ENCODE results near the gene LAMA5.

Gene LAMA5

DNA sequence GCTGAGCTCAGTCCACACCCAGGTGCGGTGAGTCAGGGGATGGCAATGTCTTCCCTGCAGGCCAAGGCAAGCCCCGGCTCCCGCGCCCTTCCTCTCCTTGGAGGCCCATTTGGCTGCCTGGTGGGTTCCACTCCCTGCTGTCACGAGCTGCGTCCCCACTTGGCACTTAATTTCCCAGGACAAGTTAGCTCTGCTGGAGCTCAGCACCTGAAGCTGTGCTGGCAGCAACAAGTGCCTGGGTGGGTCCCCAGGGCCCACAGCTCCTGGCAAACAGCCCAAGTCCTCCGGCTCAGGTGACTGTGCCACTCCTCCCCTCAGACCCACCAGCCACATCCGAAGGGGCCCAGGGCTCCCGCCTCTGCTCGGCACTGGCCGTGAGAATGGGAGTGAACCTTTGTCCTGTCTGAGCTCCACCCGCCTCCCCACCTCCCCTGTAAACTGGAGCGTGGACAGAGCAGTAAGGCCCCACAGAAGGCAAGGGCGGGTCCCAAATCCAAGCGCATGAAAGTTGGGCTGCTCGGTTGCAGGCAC, 16.9 kb downstream of the LAMA5 start:
- DNase-seq (ENCODE audit: low read depth in 1 of 2, low spot score in 1 of 2) = no peak

DNA sequence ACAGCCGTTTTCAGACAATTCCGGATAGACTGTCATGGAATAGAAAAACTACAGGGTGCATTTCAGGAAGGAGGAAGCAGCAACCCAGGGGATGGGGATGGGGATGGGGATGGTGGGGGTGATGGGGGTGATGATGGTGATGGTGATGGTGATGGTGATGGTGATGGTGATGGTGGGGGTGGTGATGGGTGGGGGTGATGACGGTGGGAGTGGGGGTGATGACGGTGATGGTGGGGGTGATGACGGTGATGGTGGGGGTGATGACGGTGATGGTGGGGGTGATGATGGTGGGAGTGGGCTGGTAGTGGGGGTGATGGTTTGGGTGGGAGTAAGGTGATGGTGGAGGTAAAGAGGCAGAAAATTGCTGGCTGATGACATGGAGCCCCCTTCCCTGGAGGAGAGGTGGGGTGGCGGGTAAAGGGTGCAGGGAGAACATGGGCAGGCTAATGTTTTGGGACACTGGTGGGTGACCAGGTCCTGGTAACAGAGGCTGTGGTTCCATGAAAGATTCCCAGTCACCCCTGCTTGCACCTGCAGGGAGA, 17.5 kb downstream of the LAMA5 start:
- no peak for DNase-seq (ENCODE audit: low read depth in 1 of 2, low spot score in 1 of 2)

DNA sequence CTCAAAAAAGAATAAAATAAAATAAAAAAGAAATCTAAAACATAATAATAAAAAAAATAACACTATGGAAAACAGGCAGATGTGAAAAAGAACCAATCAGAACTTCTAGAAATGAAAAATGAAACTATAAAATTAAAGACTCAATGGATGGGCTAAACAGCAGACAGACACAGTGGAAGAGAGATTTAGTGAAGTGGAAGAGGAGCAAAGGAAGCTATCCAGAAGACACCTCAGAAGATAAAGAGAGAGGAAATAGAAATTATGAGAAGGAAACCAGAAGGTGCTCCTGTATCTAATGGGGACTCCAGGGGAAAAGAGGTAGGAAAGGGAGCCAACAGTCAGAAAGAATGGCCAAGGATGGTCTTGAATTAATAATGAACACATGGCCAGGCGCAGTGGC, 18.5 kb downstream of the LAMA5 start:
- no peak for DNase-seq (ENCODE audit: low read depth in 1 of 2, low spot score in 1 of 2)

- no peak for DNase-seq (ENCODE audit: low read depth in 1 of 2, low spot score in 1 of 2)
Measured at GRCh38 chr20:62347445-62347844, 19.7 kb downstream of the LAMA5 start.

- DNase-seq (ENCODE audit: low read depth in 1 of 2, low spot score in 1 of 2) = no peak
Measured at GRCh38 chr20:62347151-62347404, 20.0 kb downstream of the LAMA5 start.

DNA sequence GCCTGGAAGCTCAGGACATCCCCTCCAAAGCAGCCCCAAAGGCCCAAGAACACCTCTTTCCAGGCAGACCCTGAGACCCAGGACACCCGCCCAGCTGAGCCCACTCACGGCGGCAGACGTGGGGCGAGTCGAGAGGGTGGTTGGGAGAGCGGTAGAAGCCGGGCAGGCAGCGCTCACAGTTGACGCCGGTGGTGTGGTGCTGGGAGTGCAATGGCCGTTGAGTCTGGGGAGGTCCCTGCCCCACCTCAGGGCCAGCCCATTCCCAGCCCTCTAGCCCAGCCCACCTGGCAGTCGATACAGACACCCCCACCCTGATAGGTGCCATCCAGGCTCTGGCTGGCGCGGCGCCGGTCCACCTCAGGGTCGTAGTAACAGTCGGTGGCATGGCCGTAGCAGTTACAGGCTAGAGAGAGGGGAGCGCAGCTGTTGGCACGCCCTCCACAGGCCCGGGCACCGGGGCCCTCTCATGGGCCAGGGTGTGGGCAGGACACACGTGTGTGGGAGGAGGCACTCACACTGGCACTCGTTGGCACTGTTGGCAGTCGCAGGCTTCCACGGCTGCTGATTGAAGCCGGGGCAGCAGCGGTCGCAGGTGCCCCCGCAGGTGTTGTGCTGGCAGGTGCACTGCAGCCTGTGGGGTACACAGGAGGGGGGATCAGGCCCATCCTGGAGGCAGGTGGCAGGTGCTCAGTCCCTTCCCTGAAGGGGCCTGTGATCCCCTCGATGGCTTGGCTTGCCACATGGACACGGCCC, 20.5 kb downstream of the LAMA5 start:
- DNase-seq (ENCODE audit: low read depth in 1 of 2, low spot score in 1 of 2) = no peak

GRCh38 chr20:62345681-62346370, 21.3 kb downstream of the LAMA5 start:
- no peak for DNase-seq (ENCODE audit: low read depth in 1 of 2, low spot score in 1 of 2)

- DNase-seq (ENCODE audit: low read depth in 1 of 2, low spot score in 1 of 2) = no peak
Measured at GRCh38 chr20:62344782-62345181, 22.3 kb downstream of the LAMA5 start.

GRCh38 chr20:62344092-62344491, 23.0 kb downstream of the LAMA5 start:
- no peak for DNase-seq (ENCODE audit: low read depth in 1 of 2, low spot score in 1 of 2)

- no peak for DNase-seq (ENCODE audit: low read depth in 1 of 2, low spot score in 1 of 2)
Measured at GRCh38 chr20:62342910-62343309, 24.2 kb downstream of the LAMA5 start.

- no peak for DNase-seq (ENCODE audit: low read depth in 1 of 2, low spot score in 1 of 2)
Measured at GRCh38 chr20:62339647-62340062, 27.5 kb downstream of the LAMA5 start.

DNA sequence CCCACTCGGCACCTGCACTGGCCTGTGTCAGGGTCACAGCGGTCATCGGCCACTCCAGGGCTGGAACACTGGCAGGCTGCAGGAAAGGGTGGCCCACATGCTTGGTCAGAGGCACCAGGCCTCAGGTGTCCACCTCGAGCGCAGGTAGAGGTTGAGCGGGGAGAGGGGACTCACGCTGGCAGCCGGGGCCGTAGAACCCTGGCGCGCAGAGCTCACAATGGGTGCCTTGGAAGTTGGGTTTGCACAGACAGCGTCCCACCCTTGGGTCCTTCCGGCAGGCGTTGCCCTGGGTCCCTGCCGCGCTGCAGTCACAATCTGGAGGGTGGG, 28.9 kb downstream of the LAMA5 start:
- DNase-seq (ENCODE audit: low read depth in 1 of 2, low spot score in 1 of 2) = no peak

- no peak for DNase-seq (ENCODE audit: low read depth in 1 of 2, low spot score in 1 of 2)
Measured at GRCh38 chr20:62337558-62338293, 29.4 kb downstream of the LAMA5 start.

DNA sequence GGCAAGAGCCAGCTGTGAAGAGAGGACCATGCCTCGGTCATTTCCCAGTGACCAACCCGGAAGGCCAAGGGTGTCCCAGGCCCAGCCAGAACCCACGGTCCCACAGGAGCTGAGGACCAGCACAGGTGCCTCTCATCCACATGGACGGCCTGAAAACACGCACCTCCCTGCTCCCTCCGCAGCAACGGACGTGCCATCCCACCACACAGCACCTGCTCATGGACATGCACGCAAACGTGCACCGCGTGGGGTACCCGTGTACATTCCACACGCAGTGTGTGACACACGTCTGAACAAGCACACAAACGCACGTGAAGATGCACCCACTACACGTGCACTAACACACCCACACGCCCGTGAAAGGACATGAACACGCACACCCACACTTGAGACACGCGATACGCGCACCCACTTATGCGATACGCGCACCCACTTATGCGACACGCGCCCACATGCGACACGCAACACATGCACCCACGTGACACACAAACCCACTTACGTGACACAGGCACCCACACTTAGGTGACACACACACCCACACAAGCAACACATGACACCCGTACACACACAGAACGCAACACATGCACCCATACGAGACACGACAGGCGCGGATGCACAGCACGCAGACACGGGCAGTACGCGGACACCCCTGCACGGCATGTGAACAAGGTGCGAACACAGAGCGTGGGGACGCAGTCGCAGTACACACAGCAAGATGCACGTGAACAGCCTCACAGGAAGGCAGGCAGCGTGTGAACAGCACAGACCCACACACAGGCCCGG, 30.1 kb downstream of the LAMA5 start:
- DNase-seq (ENCODE audit: low read depth in 1 of 2, low spot score in 1 of 2) = no peak

GRCh38 chr20:62336329-62336728, 30.8 kb downstream of the LAMA5 start:
- DNase-seq (ENCODE audit: low read depth in 1 of 2, low spot score in 1 of 2) = no peak

GRCh38 chr20:62335532-62335931, 31.6 kb downstream of the LAMA5 start:
- DNase-seq (ENCODE audit: low read depth in 1 of 2, low spot score in 1 of 2) = no peak

DNA sequence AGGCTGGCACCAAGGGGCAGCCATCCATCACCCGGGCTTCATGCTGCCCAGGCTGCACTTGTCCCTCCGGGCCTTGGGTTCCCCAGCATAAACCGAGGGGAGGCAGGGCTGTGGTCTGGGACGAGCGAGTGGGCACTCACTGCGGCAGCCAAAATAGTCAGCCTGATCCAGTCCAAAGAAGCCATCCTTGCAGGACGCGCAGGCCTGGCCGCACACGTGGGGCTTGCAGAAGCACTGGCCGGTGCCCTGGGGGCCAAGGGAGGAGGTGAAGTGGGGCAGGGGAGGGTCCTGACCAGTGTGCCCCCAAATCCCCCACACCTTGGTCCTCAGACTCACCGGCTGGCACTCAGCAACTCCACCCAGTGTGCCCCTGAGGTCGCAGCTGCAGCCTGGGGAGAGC, 32.2 kb downstream of the LAMA5 start:
- no peak for DNase-seq (ENCODE audit: low read depth in 1 of 2, low spot score in 1 of 2)

DNA sequence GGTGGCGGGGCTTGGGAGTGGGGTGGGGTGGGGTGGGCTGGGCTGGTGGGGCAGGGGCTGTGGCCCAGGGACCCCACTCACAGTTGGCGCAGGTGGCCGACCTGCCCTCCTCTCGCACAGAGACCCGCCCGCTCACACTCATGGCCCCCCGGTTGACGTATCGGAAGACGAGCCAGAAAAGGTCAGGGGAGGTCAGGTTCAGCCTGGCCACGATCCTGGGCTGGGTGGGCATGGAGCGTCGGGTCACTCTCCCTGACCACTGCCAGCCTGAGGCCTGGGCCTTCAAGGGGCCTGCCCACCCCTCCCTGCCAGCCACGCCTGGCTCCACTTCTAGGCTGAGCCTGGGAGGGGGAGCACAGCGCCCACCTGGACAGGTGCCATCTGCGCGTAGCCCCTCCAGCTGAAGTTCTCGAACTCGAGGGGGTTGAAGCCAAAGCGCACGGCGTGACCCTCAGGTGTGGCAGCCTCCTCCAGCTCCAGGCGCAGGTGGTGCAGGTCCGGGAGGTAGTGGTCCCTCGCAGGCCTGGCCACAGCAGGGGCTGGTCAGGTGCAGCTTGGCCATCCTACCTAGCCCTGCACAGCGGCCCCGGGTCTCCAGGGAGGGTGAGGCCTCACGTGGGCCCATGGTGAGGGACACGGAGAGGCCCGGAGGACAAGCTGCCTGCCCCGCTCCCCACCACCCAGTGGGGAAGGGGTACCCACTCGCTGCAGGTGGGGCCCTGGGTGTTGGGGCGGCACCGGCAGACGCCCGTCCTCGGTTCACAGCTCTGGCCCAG, 33.1 kb downstream of the LAMA5 start:
- DNase-seq (ENCODE audit: low read depth in 1 of 2, low spot score in 1 of 2) = no peak

- DNase-seq (ENCODE audit: low read depth in 1 of 2, low spot score in 1 of 2) = no peak
Measured at GRCh38 chr20:62332989-62333819, 33.9 kb downstream of the LAMA5 start.

- no peak for DNase-seq (ENCODE audit: low read depth in 1 of 2, low spot score in 1 of 2)
Measured at GRCh38 chr20:62332421-62332820, 34.7 kb downstream of the LAMA5 start.
